Activated CD4-positive, CD25-positive, alpha-beta regulatory T cell treated with anti-CD3 and anti-CD28 coated beads, Interleukin-2, amount 50 U/mL, for 16 hours (primary cell): ENCODE results near the gene SLC6A16.
A peak's percentile ranks its signal among the peaks of the same experiment; 100 is the strongest.
"Not testable (repeated sequence)": the region's sequence is repeated elsewhere in the genome, so short reads cannot be mapped to it uniquely, and the experiment has no call there.

Source experiments
- DNase-seq: peaks from one replicate; pipeline ENCODE4 v3.0.0-alpha.2; 2020; ENCODE audit warnings: low read depth, low spot score

Gene SLC6A16

GRCh38 chr19:49331187-49331586, 6.2 kb upstream of the SLC6A16 start:
- DNase-seq, result not testable (repeated sequence)

DNA sequence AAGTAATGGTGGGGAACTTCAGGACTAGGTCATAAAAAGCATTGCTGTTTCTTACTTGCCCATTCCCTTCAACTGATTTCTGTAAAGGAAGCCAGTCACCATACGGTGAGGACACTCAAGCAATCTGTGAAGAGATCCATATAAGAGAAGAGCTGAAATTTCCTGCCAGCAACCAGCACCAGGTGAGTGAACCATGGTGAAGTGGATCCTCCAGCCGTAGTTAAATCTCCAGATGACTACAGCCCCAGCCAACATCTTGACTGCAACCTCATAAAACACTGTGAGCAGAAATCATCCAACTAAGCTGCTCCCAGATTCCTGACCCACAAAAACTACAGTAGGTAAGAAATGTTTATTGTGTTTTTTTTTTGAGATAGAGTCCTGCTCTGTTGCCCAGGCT, 3.8 kb upstream of the SLC6A16 start:
- no peak for DNase-seq

DNA sequence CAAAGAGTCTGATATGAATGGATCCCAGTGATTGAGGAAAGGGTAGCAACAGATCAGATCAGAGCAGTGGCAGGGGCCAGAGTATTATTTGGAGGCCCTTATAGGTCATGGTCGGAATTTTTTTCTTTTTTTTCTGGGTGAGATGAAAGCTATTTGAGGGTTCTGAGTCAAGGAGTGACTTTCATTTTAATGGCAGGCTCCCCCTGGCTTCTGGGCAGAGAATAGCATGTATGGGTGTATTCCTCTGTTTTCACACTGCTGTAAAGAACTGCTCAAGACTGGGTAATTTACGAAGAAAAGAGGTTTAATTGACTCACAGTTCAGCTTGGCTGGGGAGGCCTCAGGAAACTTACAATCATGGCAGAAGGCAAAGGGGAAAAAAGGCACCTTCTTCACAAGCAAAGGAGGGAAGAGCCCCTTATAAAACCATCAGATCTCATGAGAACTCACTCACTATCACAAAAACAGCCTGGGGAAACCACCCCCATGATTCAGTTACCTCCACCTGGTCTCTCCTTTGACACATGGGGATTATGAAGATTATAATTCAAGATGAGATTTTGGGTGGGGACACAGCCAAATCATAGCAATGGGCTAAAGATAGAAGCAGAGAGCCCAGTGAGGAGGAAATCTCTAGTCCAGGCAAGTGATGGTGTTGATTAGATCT, 3.0 kb upstream of the SLC6A16 start:
- no peak for DNase-seq

DNA sequence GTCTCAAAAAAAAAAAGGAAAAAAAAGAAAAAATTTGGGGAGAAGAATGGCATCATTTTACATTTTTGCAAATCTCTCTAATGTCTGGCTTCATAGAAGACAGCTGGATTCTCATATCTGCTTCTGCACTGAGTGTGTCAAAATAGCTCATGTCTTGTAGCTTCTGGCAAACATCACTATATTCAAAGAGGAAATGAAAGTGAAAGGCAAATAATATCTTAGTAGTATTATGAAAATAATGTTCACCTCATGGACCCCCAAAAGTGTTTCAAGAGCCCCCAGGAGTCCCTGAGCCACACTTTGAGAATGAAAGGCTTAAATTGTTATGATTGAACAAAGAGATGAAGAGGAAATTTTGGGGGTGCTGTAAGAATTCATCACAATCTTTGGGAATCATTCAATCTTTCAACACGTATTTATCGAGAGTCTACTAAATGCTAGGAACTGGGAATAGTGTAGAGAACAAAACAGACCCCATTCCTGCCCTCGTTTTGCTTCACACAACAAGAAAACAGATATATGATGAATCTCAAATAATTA, 1.2 kb upstream of the SLC6A16 start:
- no peak for DNase-seq

DNA sequence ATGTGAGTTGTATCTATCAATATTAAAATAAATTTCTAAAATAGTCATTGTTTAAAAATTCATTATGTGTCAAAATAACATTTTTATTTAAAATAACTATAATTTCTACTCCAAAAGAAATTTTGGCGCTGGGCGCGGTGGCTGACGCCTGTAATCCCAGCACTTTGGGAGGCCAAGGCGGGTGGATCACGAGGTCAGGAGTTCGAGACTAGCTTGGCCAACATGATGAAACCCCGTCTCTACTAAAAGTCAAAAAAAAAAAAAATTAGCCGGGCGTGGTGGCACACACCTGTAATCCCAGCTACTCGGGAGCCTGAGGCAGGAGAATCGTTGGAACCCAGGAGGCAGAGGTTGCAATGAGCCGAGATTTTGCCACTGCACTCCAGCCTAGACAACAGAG, 765 bp upstream of the SLC6A16 start:
- DNase-seq, result not testable (repeated sequence)

DNA sequence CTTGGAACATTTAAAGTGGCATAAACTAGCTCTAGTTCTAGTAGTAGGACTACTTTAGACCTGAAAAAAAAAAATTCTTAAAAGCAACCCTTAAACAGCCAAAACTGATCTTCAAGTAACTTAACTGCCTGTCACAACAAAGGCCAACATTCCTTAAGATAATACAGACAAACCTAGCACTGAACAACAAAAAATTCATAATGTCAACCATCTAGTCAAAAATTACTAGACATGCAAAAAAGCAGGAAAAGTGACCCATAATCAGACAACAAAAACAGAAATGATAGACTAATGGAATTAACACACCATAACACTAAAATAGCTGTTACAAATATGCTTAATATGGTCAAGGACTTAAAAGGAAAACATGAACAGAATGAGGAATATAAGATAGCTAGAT, 6.7 kb downstream of the SLC6A16 start:
- DNase-seq, result no peak

- no peak for DNase-seq
These were observed 8.7 kb downstream of the SLC6A16 start for GRCh38 chr19:49316284-49316683.

DNA sequence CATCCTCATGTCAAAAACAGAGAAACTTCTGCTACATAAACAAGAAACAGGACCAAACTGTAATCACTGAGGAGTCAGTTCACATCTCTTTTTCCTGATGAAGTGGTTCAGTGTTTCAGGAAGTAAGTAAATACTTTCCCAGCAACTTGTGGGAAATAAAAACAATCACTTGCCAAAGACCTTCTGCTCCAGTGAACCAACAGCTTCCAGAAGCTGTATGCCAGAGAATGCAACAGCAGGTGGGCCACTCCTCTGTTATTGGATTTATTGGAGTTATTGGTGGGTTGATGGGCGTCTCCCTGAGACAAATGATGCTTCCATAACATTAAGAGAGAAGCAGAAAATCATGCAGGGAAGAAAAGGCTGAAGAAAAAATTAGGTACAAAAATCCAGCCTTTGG, 9.9 kb downstream of the SLC6A16 start:
- no peak for DNase-seq

DNA sequence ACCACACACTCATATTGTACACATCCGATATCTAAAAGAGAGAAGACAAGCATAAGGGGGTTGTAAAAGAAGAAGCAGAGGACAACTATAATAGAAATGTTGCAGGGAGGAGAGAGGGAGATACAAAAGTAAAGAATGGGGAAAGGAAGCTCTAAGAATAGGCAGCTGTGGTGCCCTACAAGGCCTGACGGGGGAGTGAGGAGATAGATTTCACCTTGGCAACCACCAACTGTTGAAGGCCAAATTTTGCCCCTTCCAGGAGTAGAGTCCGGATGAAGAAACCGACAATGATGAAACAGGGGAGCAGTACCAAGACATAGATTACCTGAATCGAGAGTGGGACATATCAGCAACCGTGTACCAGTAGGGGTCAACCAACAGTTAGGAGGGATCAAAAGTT, 15.9 kb downstream of the SLC6A16 start:
- DNase-seq, result no peak

DNA sequence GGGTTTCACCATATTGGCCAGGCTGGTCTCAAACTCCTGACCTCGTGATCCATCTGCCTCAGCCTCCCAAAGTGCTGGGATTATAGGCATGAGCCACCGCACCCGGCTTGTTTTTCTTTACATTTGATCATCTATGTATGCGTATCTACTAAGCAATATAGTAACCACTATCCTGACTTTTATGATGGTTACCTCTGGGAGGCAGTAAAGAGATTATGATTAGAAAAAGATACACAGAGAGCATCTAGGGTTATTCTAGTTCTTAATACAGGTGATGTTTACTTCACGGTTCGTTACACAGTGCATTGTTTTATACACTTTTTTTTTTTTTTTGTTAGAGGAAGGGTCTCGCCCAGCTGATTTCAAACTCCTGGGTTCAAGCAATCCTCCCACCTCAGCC, 18.3 kb downstream of the SLC6A16 start:
- not testable (repeated sequence) for DNase-seq

DNA sequence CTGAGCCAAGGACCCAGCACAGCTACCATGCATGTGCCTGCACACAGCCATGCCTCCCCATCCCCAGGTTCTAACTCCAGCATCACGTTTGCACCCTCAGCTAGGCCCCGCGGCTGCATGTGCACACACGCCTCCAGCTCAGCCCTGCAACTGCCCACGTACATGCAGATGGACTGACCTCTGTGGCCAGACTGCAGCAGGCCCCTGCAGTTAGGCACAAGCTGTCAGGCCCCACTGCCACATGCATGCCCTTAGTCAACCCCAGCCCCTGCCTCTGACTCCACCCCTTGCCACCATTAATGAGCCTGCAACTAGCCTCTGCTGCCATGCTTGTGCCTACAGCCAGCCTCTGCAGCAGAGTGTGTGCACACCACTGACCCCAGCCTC, 23.1 kb downstream of the SLC6A16 start:
- no peak for DNase-seq

DNA sequence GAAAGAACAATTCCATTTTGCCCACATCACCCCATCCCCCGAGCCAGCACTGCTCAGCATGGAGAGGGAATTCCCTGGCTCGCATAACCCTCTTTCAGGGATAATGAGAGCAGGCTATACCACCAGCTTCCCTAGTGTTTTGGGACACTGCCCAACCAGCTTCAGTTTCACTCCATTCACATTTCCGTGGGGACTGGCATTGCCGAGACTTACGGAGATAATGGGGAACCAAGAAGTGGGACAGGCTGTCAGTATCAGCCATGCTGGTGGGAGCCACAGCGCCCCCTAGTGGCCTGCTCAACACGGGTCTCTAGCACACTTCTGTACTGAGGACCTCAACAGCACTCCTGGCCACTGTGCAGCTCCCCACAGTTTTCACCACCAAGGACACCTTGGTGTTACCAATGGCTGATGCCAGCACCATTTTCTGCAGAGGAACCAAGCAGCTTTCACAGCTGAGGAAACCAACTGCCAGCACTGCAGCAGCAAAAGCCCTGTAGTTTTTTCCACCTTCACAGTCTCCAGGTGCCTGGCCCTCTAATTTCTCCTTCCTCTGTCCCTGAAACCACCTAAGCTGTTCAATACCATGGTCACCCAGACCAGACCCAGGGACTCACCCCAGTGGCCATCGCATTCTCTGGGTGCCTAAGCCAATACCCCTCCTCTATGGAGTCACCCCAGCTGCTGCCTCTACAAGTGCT, 23.7 kb downstream of the SLC6A16 start:
- peak; percentile 57 for DNase-seq

- DNase-seq, result not testable (repeated sequence)
These were observed 26.3 kb downstream of the SLC6A16 start for GRCh38 chr19:49298653-49299052.

GRCh38 chr19:49297403-49297802, 27.6 kb downstream of the SLC6A16 start:
- DNase-seq, result no peak

- no peak for DNase-seq
These were observed 29.6 kb downstream of the SLC6A16 start for GRCh38 chr19:49295208-49295880.

- no peak for DNase-seq
These were observed 30.6 kb downstream of the SLC6A16 start for GRCh38 chr19:49294401-49294800.

DNA sequence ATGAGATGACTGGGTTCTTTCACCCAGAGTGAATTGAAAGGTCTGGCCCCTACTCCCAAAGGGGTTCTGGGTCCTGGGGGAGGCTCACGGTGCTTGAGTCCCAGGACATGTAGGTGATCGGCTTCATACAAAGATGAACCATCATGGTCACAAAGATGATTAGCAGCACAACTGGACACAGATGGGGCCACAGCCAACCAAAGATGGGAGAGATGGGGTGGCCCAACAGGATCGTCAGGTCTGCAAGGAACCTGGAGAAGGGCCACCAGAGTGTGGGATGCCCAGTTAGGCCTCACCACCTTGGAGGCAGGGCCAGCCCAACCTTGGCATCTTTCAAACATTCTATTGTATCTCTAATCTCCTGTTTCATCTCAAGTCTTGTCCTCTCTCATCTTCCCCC, 34.5 kb downstream of the SLC6A16 start:
- DNase-seq, result no peak

- not testable (repeated sequence) for DNase-seq
These were observed 35.7 kb downstream of the SLC6A16 start for GRCh38 chr19:49289286-49289685.

GRCh38 chr19:49288205-49288604, 36.8 kb downstream of the SLC6A16 start:
- not testable (repeated sequence) for DNase-seq

- no peak for DNase-seq
These were observed 37.7 kb downstream of the SLC6A16 start for GRCh38 chr19:49287141-49287770.

DNA sequence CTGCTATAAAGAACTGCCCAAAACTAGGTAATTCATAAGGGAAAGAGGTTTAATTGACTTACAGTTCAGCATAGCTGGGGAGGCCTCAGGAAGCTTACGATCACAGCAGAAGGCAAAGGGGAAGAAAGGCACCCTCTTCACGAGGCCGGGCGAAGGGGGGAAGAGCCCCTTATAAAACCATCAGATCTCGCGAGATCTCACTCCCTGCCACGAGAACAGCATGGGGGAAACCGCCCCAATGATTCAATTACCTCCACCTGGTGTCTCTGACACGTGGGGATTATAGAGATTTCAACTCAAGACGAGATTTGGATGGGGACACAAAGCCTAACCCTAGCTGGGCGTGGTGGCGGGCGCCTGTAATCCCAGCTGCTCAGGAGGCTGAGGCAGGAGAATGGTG, 42.8 kb downstream of the SLC6A16 start:
- no peak for DNase-seq

- DNase-seq, result no peak
These were observed 52.8 kb downstream of the SLC6A16 start for GRCh38 chr19:49272204-49272603.
